Iris pigment epithelial cell (primary cell): ENCODE results near the gene CRIP1.

ENCODE experiments used
- DNase-seq: peaks from one replicate; pipeline ENCODE4 v3.0.0-alpha.2; 2011; ENCODE audit warnings: low read depth

The CRIP1 gene

GRCh38 chr14:105492971-105493871 lies 6.5 kb downstream of the CRIP1 start:
- no peak for DNase-seq

GRCh38 chr14:105493921-105494605 lies 7.4 kb downstream of the CRIP1 start:
- no peak for DNase-seq

GRCh38 chr14:105494606-105494929 lies 7.9 kb downstream of the CRIP1 start:
- DNase-seq, result no peak

- no peak for DNase-seq
Measured at GRCh38 chr14:105495101-105495989, 8.7 kb downstream of the CRIP1 start.

- no peak for DNase-seq
Measured at GRCh38 chr14:105495990-105496830, 9.5 kb downstream of the CRIP1 start.

- DNase-seq, result no peak
Measured at GRCh38 chr14:105496831-105497591, 10.3 kb downstream of the CRIP1 start.

GRCh38 chr14:105497671-105498429 lies 11.2 kb downstream of the CRIP1 start:
- DNase-seq, result no peak

GRCh38 chr14:105498430-105499255 lies 12.0 kb downstream of the CRIP1 start:
- no peak for DNase-seq

- DNase-seq, result no peak
Measured at GRCh38 chr14:105499256-105500035, 12.8 kb downstream of the CRIP1 start.

GRCh38 chr14:105500036-105500725 lies 13.5 kb downstream of the CRIP1 start:
- no peak for DNase-seq

GRCh38 chr14:105500726-105501101 lies 14.0 kb downstream of the CRIP1 start:
- no peak for DNase-seq

- no peak for DNase-seq
Measured at GRCh38 chr14:105501504-105502291, 15.0 kb downstream of the CRIP1 start.

GRCh38 chr14:105502446-105503295 lies 16.0 kb downstream of the CRIP1 start:
- DNase-seq, result no peak

- DNase-seq, result no peak
Measured at GRCh38 chr14:105503296-105503640, 16.6 kb downstream of the CRIP1 start.

GRCh38 chr14:105503935-105504692 lies 17.4 kb downstream of the CRIP1 start:
- DNase-seq, result no peak
